Right cardiac atrium (tissue), 5 donors: ENCODE measurements around the gene HCN1. TPM values are rescaled to one million over a fixed set of nuclear protein-coding genes. Genes with fewer than 3 reads are reported as not detected.

Experiments
- ATAC-seq, 2 donors: fragments of 200-7000 bp; cut with Tn5 transposase; one replicate each; pipeline versions ENCODE4 v1.8.0 to v1.9.1; 2020; ENCODE audit warnings: moderate library complexity in 2 of 2, mild to moderate bottlenecking in 1 of 2
- DNase-seq, 3 donors: peaks; one replicate each; pipeline ENCODE4 v3.0.0-alpha.2; 2020
- H3K27ac ChIP-seq: one replicate; pipeline ENCODE4 v1.5.1; 2013; ENCODE audit warnings: mild to moderate bottlenecking, low read length, control low read depth, moderate library complexity
- H3K27me3 ChIP-seq: one replicate; pipeline ENCODE4 v1.6.1; 2013; ENCODE audit not compliant: control insufficient read depth, insufficient read depth
- H3K4me1 ChIP-seq: one replicate; pipeline ENCODE4 v1.6.1; 2013; ENCODE audit warnings: low read length; ENCODE audit not compliant: control insufficient read depth, insufficient read depth
- H3K4me3 ChIP-seq: one replicate; pipeline ENCODE4 v1.5.1; 2013; ENCODE audit warnings: low read length, control low read depth
- H3K9me3 ChIP-seq: one replicate; pipeline ENCODE4 v1.6.1; 2013; ENCODE audit warnings: low read length; ENCODE audit not compliant: control insufficient read depth
- WGBS: extraction: QIAGEN DNeasy Blood & Tissue Kit; methylation state at CpG from one replicate; pipeline ENCODE4 v1.1.7; 2013; 5-methylcytosine and 5-hydroxymethylcytosine counted together
- intact Hi-C, 4 donors: fragments of 100-400 bp; cut with DNase I; formaldehyde crosslinking; loops; one replicate each; pipeline versions ENCODE4 v1.11.0 to v1.14.0; 2022 to 2023
- long read RNA-seq, 4 donors: library from polyadenylated mRNA; unstranded; transcript quantifications; one replicate each; pipeline ENCODE4 v2.0.0, GENCODE V29; 2020 to 2021
- polyA plus RNA-seq: library from polyadenylated mRNA; stranded (reverse); fragments of 200-250 nt; gene quantifications from one replicate; pipeline ENCODE4 v1.2.3, GENCODE V29; 2013
- total RNA-seq, 4 donors: library from RNA; stranded (reverse); fragmentation: NEBNext Ultra II Directional; extraction: Animal tissue kit (Norgen Biotek cat#: 25700); gene quantifications; one replicate each; pipeline ENCODE4 v1.2.1, GENCODE V29; 2021
- donor health status: healthy with polysubstance abuse.
- donor health status: DM: no; HTN: yes; CAD: no.
- donor health status: DM: no; HTN: no; CAD: no.
- donor health status: DM: no; HTN: yes; CAD: no; lungs with severe emphysema.
- donor health status: DM: yes; HTN: yes; CAD: no.

The HCN1 gene
- total RNA-seq (10 to 100 TPM; 13.1 to 15.5 (median 14.3) TPM), polyA plus RNA-seq (5.1 TPM)
- long read RNA-seq, donor 1, full-length matches to known transcripts, result 11 of 17 reads
- long read RNA-seq, donor 1, partial matches to known transcripts, result 1 of 17 reads
- long read RNA-seq, donor 1, other reads (novel, unspliced or antisense), result 5 of 17 reads
- long read RNA-seq, donor 2, full-length matches to known transcripts, result 6 of 8 reads
- long read RNA-seq, donor 2, partial matches to known transcripts, result 0 of 8 reads
- long read RNA-seq, donor 2, other reads (novel, unspliced or antisense), result 2 of 8 reads
- long read RNA-seq, donor 3, partial matches to known transcripts, result 8 of 10 reads
- long read RNA-seq, donor 3, other reads (novel, unspliced or antisense), result 2 of 10 reads
- long read RNA-seq, donor 4, full-length matches to known transcripts, result 8 of 13 reads
- long read RNA-seq, donor 4, partial matches to known transcripts, result 3 of 13 reads
- long read RNA-seq, donor 4, other reads (novel, unspliced or antisense), result 2 of 13 reads

DNA sequence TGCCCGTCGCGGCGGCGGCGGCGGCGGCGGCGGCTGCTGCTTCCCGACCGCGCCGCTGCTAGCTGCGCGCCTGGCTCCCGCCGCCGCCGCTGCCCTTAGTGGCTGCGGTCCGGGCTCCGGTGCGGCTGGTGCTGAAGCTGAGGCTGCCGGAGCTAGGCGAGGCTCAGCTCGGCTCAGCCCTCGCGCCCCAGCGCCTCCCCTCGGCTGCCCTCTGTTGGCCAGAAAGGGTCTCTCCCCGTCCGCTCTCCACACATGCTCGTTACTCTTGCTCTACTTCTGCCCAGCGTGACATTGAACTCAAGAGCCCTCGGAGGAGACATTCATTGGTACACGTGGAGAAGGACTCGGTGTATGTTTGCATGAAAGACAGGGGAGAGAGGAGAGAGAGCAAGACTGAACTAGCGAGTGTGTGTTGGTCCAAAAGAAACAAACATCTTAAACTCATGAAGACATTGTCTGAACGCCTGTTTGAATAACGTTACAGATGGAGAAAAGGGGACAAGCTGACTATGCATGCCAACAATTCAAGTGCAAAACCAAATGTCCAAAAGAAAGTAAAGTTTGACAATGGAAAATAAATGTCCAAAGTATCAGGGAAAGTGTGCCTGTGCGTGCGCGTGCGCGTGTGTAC is at the start of gene HCN1:
HCN1 (minus strand) TSS at position 175 of the 631 bp plus-strand sequence.
- intact Hi-C loops, result loop anchor here in 2 of 4 donors (2.0 to 10.0 kb wide), 2 partner anchors 76 to 652 kb away; no protein-coding TSS in a partner anchor
- peak within 1 kb of the TSS; percentile 42 for H3K4me3 ChIP-seq
- ATAC-seq (peak; percentile 99), DNase-seq (peak; percentile 78 to 91 (median 88))
- H3K9me3 ChIP-seq, result peaks cover 1% of the 10 kb centered on the region
- no peaks in the 10 kb centered on the region for H3K4me1 ChIP-seq
- H3K27ac ChIP-seq, result no peak within 1 kb of the TSS
- 14% methylated on average over 46 of the region's 46 CpGs for WGBS
- H3K27me3 ChIP-seq, result no peaks in the 10 kb centered on the region

DNA sequence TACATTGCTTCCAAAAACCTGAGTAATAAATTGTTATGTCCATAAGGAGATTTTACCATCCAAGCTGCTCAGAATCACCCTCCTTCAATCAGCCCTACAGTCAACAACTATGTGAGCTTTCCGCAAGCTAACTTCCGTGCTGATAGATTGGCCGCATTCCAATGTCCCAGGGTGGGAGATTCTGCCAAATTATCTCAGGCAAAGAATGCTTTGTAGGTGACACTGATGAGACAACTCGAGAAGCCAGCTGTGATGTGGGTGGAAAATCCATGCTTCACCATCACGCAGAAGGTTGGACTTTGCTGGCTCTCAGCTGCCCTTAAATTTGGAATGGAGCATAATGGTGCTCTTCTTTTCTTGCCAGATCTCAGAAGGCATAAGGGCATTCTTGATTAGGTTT is 44.9 kb upstream of the HCN1 start:
- Histone ChIP-seq H3K27ac (no peak overlapping the region), H3K9me3 (no peaks in the 10 kb centered on the region), H3K4me1 (no peaks in the 10 kb centered on the region), H3K27me3 (no peaks in the 10 kb centered on the region), H3K4me3 (no peak overlapping the region)
- peak; percentile 75 to 84 for ATAC-seq
- peak; percentile 26 to 58 (median 55) for DNase-seq
- WGBS, result 18% methylated on average over 5 of the region's 5 CpGs
- intact Hi-C loops, result no loop called here

DNA sequence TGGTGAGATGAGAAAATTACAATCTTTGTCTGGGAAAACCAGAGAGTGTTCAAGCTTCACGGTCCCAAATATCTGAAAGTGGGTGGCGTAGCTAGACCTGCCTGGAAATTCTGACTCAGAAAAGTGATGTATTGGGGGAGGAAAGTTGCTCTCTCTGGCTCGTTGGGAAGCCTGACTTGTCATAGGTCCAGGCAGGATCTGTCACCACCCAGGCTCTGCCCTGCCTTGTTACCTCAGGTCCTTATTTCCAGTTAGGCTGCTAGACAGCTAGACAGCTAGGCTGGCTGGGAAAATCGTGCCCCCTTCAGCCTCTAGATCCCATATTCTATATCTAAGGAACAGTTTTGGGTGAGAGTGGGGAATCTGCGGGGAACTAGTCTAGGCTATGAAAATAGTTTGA is 41.0 kb upstream of the HCN1 start:
- DNase-seq, result peak in 1 of 3 donors; percentile 15
- Histone ChIP-seq H3K4me1 (no peaks in the 10 kb centered on the region), H3K27ac (no peak overlapping the region), H3K27me3 (no peaks in the 10 kb centered on the region), H3K9me3 (no peaks in the 10 kb centered on the region), H3K4me3 (no peak overlapping the region)
- 43% methylated on average over 5 of the region's 5 CpGs for WGBS
- intact Hi-C loops, result no loop called here
- ATAC-seq, result peak in 1 of 2 donors; percentile 65

DNA sequence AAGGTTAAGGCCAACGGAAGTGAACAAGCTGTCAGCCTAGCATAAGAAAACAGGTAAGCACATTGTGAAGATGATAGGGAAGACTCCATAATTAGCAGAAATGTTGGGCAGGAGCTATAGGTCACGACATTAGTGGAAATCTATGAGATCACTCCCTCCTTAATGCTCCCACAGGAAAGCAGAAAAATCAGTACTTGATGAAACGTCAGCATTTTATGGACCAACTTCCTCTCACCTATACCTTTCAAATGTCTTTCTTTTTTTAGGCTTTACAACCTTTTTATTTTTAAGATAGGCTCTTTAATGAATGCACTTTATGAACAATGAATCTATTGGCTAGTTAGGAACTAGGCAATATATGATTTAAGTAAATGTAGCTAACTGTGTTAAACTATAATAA is 29.4 kb upstream of the HCN1 start:
- H3K9me3 ChIP-seq, result no peaks in the 10 kb centered on the region
- DNase-seq (no peak), ATAC-seq (no peak)
- no peak overlapping the region for H3K4me3 ChIP-seq
- 55% methylated on average over 3 of the region's 3 CpGs for WGBS
- H3K27ac ChIP-seq, result no peak overlapping the region
- intact Hi-C loops, result no loop called here
- no peaks in the 10 kb centered on the region for H3K4me1 ChIP-seq
- no peaks in the 10 kb centered on the region for H3K27me3 ChIP-seq

DNA sequence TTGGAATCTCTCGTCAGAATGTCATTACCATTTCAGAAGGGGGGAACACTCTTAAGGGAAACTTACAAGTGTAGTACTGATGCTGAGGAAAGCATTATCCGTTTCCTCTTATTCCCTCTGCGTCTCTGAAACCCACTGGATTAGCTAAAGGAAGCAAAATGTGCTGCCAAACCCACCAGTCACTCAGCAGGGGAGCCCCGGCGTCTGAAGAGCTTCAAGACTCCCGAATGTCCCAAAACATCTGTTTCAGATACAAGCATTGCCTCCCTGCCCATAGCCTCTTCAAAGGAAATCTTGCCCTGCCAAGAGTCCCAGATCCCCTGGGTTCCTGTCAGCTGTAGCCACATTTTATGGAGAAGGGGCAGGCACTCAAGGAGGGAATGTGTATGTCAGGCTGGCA is 1.0 kb upstream of the HCN1 start:
- Histone ChIP-seq H3K27ac (no peak overlapping the region), H3K4me3 (no peak overlapping the region), H3K9me3 (peaks cover 1% of the 10 kb centered on the region), H3K4me1 (no peaks in the 10 kb centered on the region), H3K27me3 (no peaks in the 10 kb centered on the region)
- 48% methylated on average over 6 of the region's 6 CpGs for WGBS
- intact Hi-C loops, result loop anchor here in 2 of 4 donors (2.0 to 10.0 kb wide), 2 partner anchors 76 to 652 kb away; no protein-coding TSS in a partner anchor
- ATAC-seq, result no peak
- DNase-seq, result no peak

DNA sequence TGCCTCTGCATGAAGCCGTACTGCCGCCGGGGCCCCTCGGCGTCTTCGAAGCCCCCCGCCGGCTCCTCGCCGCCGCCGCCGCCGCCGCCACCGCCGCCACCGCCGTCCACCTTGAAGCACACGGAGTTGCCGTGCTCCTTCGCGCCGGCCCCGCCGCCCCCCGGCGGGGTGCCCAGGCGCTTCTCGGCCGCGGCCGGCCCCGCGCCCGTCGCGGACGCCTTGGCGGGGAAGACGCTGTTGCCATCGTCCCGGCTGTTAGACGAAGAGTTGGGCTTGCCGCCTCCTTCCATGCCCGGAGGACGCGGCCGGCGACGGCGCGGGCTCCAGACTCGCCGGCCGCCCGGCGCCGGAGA is 400 bp downstream of the HCN1 start:
- ATAC-seq (no peak), DNase-seq (peak in 2 of 3 donors; percentile 30 to 34)
- Histone ChIP-seq H3K27ac (no peak overlapping the region), H3K9me3 (peaks cover 1% of the 10 kb centered on the region), H3K27me3 (no peaks in the 10 kb centered on the region), H3K4me3 (peak overlapping the region; percentile 42), H3K4me1 (no peaks in the 10 kb centered on the region)
- WGBS, result 3% methylated on average over 59 of the region's 59 CpGs
- intact Hi-C loops, result loop anchor here in 2 of 4 donors (2.0 to 10.0 kb wide), 2 partner anchors 77 to 651 kb away; no protein-coding TSS in a partner anchor

DNA sequence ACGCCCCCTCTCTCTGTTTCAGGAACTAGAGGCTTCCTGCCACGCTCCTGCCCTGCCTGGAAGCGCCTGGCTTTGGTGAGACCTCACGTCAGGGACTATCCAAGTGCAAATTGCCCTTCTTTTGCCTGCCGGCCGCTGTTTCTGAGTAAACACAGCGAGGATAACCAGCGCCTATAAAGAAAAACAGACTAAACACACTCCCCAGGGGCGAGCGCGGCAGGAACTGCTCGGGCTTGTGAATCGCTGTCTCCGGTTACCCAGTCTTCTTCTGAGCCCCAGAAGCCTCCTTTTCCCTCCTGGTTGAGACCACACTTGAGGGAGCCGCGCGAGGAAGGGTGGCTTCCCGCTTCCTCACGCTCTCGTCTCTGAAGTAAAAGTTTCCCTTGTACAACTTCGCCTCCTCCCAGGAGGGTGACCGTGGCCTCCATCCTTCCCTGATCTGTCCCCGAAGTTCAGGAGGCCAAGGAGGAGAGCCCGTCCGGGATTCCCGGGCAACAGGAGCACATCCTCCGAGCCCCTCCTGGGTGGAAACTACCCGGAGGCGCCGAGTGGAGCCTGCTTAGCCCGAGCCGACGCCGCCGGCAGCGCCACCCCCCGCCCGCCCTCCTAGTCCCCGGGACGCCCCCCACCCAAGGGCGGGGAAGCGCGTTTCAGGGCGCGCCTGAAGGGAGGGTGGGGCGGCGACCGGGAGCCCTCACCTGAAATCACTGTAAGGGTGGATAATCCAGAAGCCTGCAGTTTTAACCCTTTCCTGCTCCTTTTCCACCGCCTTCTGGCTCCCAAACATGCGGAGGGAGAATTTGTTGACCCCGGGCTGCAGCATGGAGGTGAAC is 993 bp downstream of the HCN1 start:
- Histone ChIP-seq H3K27ac (no peak overlapping the region), H3K4me1 (no peaks in the 10 kb centered on the region), H3K4me3 (peak overlapping the region; percentile 42), H3K27me3 (no peaks in the 10 kb centered on the region), H3K9me3 (peaks cover 1% of the 10 kb centered on the region)
- intact Hi-C loops, result loop anchor here in 1 of 4 donors (10.0 kb wide), 1 partner anchor 650 kb away; no protein-coding TSS in a partner anchor
- WGBS, result 1% methylated on average over 51 of the region's 51 CpGs
- DNase-seq, result peak in 2 of 3 donors; percentile 28 to 44
- ATAC-seq, result peak; percentile 41 to 42

DNA sequence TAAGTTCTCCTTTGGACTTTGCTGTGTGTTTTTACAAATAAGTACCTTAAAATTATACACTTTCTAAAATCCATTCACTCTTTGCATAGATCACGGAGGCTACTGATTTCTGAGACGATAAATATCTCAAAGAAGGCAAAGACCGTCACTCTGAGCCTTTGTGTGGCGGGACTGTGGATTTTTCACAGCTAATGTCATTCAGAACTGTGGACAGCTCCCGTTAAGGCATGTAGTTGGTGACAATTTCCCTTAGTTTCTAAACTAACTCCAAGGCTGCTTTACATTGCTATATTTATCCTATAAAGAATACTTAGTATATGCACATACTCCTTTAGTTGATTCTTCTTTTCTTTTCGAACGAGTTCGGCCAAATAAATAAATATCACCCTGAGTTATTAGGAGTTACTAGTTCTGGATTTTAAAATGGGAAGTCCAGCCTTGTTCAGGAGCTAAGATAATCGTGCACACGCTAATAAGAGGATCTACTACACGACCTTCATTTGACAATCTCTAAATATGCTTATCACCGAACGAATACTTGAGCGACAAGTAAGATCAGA is 1.8 kb downstream of the HCN1 start:
- ATAC-seq (no peak), DNase-seq (no peak)
- H3K27me3 ChIP-seq, result no peaks in the 10 kb centered on the region
- H3K4me1 ChIP-seq, result no peaks in the 10 kb centered on the region
- intact Hi-C loops, result loop anchor here in 1 of 4 donors (10.0 kb wide), 1 partner anchor 650 kb away; no protein-coding TSS in a partner anchor
- H3K4me3 ChIP-seq, result peak overlapping the region; percentile 42
- no peak overlapping the region for H3K27ac ChIP-seq
- H3K9me3 ChIP-seq, result peaks cover 1% of the 10 kb centered on the region
- WGBS, result 11% methylated on average over 14 of the region's 14 CpGs

DNA sequence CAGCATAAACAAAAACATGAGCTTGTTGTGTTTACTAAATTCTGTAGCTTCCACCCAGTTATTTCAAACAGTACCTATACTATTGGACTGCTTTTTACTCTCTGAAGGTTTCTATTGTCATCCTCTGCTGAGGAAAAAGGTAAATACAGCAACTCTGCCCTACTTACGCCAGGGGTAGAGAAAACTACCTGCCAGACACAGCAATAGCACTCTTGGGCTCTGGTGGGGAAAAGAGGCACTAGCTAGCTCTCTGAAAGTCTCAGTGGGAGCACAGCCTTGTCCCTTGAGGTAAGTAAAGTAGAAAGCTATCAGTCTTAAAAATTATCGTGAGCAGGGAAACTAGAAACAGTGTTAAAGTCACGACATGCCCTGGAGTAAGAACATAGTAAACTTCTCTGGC is 3.7 kb downstream of the HCN1 start:
- intact Hi-C loops, result loop anchor here in 1 of 4 donors (10.0 kb wide), 1 partner anchor 648 kb away; no protein-coding TSS in a partner anchor
- ATAC-seq, result no peak
- Histone ChIP-seq H3K27ac (no peak overlapping the region), H3K4me1 (no peaks in the 10 kb centered on the region), H3K4me3 (no peak overlapping the region), H3K9me3 (peaks cover 1% of the 10 kb centered on the region), H3K27me3 (no peaks in the 10 kb centered on the region)
- WGBS, result 55% methylated on average over 3 of the region's 3 CpGs
- DNase-seq, result no peak

DNA sequence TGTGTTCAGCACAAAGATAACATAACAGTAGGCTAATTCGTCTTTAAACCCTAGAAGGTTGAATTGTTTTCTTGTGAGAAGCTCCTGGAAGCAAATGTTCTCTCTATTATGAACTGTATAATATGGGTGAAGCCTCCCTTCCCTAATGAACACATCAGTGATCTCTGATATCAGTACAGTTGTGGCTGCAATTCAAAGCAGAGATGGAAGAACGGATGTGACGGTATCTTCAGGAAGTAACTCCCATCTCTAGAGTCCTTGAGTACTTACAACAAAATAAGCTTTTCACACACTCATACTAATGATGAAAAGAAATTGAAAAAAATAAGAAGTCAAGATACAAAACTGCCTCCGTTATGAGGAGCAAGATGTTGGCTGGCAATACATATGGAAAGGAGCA is 4.5 kb downstream of the HCN1 start:
- H3K4me1 ChIP-seq, result no peaks in the 10 kb centered on the region
- H3K27ac ChIP-seq, result no peak overlapping the region
- DNase-seq, result no peak
- WGBS, result 22% methylated on average over 4 of the region's 4 CpGs
- no peaks in the 10 kb centered on the region for H3K27me3 ChIP-seq
- H3K9me3 ChIP-seq, result peaks cover 1% of the 10 kb centered on the region
- no peak for ATAC-seq
- no peak overlapping the region for H3K4me3 ChIP-seq
- intact Hi-C loops, result loop anchor here in 1 of 4 donors (10.0 kb wide), 1 partner anchor 647 kb away; no protein-coding TSS in a partner anchor
